ENCODE results near the gene EPN2. TPM values are rescaled to one million over a fixed set of nuclear protein-coding genes. Genes with fewer than 3 reads are reported as not detected.

The EPN2 gene
- total RNA-seq, 1 donor from 2014 or later: 14.2 TPM

GRCh38 chr17:19306160-19307111, 69.3 kb downstream of the EPN2 start:
- no peak overlapping the region for H3K4me3 ChIP-seq (ENCODE audit: low read depth, low read length)
- no peak for DNase-seq (ENCODE audit: low read depth)
- TF ChIP-seq, protein P1, sequence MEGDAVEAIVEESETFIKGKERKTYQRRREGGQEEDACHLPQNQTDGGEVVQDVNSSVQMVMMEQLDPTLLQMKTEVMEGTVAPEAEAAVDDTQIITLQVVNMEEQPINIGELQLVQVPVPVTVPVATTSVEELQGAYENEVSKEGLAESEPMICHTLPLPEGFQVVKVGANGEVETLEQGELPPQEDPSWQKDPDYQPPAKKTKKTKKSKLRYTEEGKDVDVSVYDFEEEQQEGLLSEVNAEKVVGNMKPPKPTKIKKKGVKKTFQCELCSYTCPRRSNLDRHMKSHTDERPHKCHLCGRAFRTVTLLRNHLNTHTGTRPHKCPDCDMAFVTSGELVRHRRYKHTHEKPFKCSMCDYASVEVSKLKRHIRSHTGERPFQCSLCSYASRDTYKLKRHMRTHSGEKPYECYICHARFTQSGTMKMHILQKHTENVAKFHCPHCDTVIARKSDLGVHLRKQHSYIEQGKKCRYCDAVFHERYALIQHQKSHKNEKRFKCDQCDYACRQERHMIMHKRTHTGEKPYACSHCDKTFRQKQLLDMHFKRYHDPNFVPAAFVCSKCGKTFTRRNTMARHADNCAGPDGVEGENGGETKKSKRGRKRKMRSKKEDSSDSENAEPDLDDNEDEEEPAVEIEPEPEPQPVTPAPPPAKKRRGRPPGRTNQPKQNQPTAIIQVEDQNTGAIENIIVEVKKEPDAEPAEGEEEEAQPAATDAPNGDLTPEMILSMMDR (conservative IDR thresholded peaks at IDR 0.05; ENCODE audit: low read depth, low read length): no peak

DNA sequence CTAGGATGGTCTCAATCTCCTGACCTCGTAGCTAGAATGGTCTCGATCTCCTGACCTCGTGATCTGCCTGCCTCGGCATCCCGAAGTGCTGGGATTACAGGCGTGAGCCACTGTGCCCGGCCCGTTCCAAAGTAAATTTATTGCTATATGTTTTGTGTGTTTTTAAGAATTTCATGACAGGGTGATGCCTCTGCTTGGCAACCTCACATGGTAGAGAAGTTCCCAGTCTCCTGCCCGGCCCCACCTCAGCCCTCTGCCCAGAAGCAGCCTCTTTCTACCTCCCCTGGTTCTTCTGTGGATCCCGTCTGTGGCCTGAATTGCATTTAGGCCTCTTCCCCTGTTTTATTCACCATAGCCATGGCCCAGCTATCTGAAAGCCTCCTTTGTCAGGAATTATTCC, 70.4 kb downstream of the EPN2 start:
- TF ChIP-seq, protein P1 (conservative IDR thresholded peaks at IDR 0.05; ENCODE audit: low read depth, low read length): no peak

DNA sequence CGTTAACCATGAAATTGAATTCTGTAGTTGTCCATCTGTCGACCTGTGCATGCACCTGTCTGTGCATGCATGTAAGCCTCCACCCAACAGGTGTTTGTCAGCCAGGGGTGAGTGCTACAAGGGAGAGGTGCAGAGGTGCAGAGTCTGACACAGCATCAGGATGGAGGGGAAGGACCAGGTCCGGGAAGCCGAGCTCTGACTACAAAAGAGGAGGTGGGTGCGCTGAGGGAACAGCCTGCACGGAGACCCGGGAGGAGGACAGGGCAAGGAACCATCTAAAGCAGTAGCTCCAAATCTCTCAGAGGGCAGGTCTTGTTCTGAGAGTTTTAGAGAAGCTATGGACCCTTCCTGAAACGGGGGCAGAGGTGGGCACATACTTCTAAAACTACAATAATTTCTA, 71.2 kb downstream of the EPN2 start:
- TF ChIP-seq, protein P1 (conservative IDR thresholded peaks at IDR 0.05; ENCODE audit: low read depth, low read length): no peak
- DNase-seq (ENCODE audit: low read depth): no peak
- H3K4me3 ChIP-seq (ENCODE audit: low read depth, low read length): no peak overlapping the region

More for the DNA sequence above, 70.4 kb downstream of the EPN2 start:
- DNase-seq (ENCODE audit: low read depth): no peak
- H3K4me3 ChIP-seq (ENCODE audit: low read depth, low read length): no peak overlapping the region

DNA sequence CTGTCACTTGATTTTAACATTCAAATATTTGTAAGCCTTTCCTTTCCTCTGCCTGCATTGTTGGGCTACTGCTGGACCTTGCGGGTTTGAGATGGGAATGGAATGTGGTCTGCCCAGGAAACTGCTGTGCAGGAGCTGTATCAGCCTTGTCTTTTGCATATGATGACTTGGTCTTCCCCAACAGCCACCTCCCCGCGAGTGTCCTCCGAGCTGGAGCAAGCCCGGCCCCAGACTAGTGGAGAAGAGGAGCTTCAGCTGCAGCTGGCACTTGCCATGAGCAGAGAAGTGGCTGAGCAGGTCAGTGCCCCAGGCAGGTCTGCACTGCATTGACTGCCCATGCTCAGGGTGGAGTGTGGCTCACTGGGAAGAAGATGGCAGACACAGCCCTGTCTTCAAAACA, 72.5 kb downstream of the EPN2 start:
- TF ChIP-seq, protein P1 (conservative IDR thresholded peaks at IDR 0.05; ENCODE audit: low read depth, low read length): no peak
- DNase-seq (ENCODE audit: low read depth): no peak
- H3K4me3 ChIP-seq (ENCODE audit: low read depth, low read length): no peak overlapping the region

GRCh38 chr17:19310151-19310550, 73.0 kb downstream of the EPN2 start:
- TF ChIP-seq, protein P1 (conservative IDR thresholded peaks at IDR 0.05; ENCODE audit: low read depth, low read length): no peak

DNA sequence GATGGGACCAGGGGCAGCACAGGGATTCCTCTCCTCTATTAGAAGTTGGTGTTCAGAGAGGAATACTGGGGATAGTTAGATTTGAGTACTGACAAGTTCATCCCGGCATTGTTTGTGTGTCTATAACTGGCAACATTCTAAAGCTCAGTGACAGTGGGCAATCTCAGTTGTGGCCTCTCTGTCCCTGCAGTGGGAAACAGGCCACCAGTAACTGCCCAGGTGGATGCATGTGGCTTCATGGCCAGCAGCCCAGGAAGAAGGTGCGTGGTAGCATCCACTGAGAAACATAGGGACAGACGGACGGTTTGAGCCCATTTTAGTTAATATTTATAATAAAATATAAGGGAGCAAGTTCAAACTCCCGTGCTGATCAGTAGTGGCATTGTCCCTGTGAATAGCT, 73.8 kb downstream of the EPN2 start:
- no peak overlapping the region for H3K4me3 ChIP-seq (ENCODE audit: low read depth, low read length)
- TF ChIP-seq, protein P1 (conservative IDR thresholded peaks at IDR 0.05; ENCODE audit: low read depth, low read length): no peak
- DNase-seq (ENCODE audit: low read depth): no peak

More at GRCh38 chr17:19310151-19310550, 73.0 kb downstream of the EPN2 start:
- H3K4me3 ChIP-seq (ENCODE audit: low read depth, low read length): no peak overlapping the region
- DNase-seq (ENCODE audit: low read depth): no peak

All from epithelial cell of proximal tubule (primary cell).